ENCODE results near the gene CCDC187.

The CCDC187 gene

DNA sequence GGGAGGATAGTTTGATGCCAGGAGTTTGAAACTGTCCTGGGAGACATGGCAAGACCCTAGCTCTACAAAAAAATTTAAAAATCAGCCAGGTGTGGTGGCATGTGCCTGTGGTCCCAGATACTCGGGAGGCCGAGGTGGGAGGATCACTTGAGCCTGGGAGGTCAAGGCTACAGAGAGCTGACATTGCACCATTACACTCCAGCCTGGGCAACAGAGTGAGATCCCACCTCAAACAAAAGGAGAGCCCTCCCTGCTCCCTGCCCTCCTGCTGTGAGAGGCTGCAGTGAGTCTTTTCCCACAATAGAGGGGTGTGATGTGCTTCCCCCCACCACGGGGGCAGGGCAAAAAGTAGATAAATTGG, 10.1 kb upstream of the CCDC187 start:
- Histone ChIP-seq H3K27ac (ENCODE audit: low read length) (no peak overlapping the region), H3K9ac (ENCODE audit: low read depth, low read length) (no peak overlapping the region), H3K9me3 (ENCODE audit: insufficient read depth, low read depth, low read length) (peaks cover 14% of the 10 kb centered on the region), H3K36me3 (ENCODE audit: insufficient read depth, low read depth, low read length) (no peaks in the 10 kb centered on the region), H3K4me1 (ENCODE audit: insufficient read depth, low read length) (no peaks in the 10 kb centered on the region), H3K27me3 (ENCODE audit: insufficient read depth, low read length) (no peaks in the 10 kb centered on the region), H3K4me3 (ENCODE audit: low read length) (no peak overlapping the region)

DNA sequence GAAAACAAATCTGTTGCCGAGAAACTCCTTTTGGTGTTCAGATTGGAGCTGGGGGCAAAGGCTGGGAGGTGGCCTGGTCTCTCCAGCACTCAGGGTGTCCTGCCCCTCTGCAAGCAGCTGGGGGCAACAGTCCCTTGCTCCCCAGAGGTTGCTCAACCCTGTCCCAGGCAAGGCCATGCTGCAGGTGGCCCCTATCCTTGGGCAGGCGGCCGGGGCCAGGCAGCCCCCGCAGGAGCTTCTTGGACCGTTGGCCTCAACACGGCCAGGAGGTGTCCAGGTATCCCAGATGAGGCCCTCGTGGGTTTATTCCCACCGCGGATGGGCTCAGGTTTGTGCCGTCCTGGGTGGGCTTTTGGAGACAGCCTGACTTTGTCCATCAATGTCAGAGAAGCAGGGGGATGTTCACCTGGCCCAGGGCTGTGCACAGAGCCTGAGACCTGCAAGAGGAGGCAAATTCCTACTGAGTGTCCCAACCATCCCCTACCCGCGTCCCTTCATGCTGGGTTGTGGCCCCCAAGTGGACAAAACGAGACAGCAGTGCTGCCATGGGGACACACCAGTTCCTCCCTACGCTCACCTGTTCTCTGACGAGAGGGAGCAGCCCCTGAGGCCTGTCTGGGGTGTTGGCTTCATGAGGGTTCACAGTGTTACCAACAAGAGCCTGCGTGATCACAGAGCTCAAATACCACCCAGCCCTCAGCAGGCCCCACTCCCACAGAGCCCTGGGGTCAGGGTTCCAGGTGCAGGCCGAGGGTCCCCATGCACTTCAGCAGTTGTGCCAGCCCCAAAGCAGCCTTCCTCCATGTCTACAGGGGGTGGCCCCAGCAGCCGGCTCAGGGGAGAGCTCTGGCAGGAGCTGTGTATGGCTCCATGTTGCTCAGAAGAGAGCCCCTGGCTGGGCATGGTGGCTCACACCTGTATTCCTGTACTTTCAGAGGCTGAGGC, 9.5 kb upstream of the CCDC187 start:
- Histone ChIP-seq H3K9me3 (ENCODE audit: insufficient read depth, low read depth, low read length) (peaks cover 14% of the 10 kb centered on the region), H3K36me3 (ENCODE audit: insufficient read depth, low read depth, low read length) (no peaks in the 10 kb centered on the region), H3K27me3 (ENCODE audit: insufficient read depth, low read length) (no peaks in the 10 kb centered on the region), H3K4me1 (ENCODE audit: insufficient read depth, low read length) (no peaks in the 10 kb centered on the region), H3K27ac (ENCODE audit: low read length) (no peak overlapping the region), H3K9ac (ENCODE audit: low read depth, low read length) (no peak overlapping the region), H3K4me3 (ENCODE audit: low read length) (no peak overlapping the region)

DNA sequence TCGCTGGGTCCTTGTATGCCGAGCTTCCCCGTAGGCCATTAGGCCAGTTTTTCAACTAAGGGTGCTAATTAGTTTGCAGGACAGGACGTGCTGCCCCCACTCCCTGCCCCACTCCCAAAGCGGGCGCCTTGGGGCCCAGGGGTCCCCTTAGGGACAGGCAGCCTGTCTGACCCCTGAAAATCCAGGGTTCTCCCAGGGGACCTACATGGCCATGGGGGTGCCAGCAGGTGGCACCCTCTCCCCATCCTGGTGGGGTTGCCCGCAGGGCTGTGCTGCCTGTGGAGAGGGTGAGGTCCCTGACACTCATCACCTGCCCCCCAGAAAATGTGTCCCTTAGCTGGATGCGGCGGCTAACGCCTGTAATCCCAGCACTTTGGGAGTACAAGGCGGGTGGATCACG, 8.5 kb upstream of the CCDC187 start:
- Histone ChIP-seq H3K4me1 (ENCODE audit: insufficient read depth, low read length) (no peaks in the 10 kb centered on the region), H3K9ac (ENCODE audit: low read depth, low read length) (no peak overlapping the region), H3K27me3 (ENCODE audit: insufficient read depth, low read length) (no peaks in the 10 kb centered on the region), H3K9me3 (ENCODE audit: insufficient read depth, low read depth, low read length) (peaks cover 14% of the 10 kb centered on the region), H3K27ac (ENCODE audit: low read length) (no peak overlapping the region), H3K4me3 (ENCODE audit: low read length) (no peak overlapping the region), H3K36me3 (ENCODE audit: insufficient read depth, low read depth, low read length) (no peaks in the 10 kb centered on the region)

DNA sequence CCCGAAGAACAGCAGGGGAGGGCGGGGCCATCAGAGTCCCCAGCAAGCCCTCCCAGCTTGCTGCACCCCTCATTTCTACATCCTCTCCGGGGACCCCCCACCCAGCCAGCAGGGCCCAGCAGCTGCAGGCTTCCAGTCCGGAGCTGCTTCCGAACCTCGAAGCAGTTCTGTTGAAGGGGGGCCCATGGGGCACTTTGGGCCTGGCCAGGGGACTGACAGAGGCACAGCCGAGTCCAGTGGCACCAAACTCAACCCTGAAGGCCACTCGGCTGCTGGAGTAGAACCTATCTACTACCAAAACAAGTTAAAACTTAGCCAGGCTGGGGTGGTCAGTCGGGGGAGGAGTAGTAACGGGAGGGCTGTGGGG, 8.1 kb upstream of the CCDC187 start:
- no peak overlapping the region for H3K27ac ChIP-seq (ENCODE audit: low read length)
- H3K9me3 ChIP-seq (ENCODE audit: insufficient read depth, low read depth, low read length) = peaks cover 14% of the 10 kb centered on the region
- H3K27me3 ChIP-seq (ENCODE audit: insufficient read depth, low read length) = no peaks in the 10 kb centered on the region
- H3K4me1 ChIP-seq (ENCODE audit: insufficient read depth, low read length) = no peaks in the 10 kb centered on the region
- no peak overlapping the region for H3K4me3 ChIP-seq (ENCODE audit: low read length)
- H3K36me3 ChIP-seq (ENCODE audit: insufficient read depth, low read depth, low read length) = no peaks in the 10 kb centered on the region
- no peak overlapping the region for H3K9ac ChIP-seq (ENCODE audit: low read depth, low read length)

DNA sequence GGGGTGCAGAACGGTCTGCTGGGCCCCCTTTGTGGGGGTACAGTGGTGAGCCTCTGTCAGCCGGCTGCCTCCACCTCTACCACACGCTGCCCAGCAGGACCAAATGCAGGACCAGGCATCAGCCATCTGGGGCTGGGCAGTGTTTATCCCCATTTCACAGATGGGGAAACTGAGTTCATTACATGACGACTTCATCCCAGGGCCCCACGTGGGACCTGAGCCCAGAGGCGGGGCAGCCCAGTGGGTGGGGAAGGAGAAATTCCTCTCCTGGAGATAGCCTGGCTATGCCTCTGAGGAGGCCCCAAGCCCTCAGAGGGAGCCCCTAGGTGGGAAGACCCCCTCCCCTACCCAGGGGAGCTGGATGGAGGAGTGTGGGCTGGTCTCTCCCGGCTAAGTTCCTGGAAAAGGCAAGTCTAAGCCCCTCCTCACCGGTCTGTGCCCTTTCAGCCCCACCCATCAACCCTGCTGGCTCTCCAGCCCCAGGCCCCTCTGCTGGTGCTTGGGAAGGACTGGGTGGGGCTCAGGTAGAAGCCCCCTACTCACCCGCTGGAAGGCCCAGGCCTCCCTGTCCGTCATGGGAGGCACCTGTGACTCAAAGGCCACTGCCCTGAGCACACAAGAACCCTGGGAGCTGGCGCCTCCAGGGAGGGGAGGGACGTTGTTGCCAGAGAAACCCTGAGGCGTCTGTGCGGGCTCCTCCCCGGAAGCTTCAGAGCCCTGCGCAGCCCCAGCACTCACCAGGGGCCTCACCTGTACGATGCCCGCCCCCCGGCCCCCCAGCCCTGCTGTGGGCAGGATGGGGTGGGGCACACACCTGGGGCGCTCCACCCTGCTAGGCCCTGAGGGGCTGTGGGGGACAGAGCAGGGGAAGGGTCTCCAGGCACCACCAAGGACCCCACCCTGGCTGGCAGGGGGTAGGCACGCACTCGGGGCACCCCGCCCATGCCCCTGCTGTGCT, 7.4 kb upstream of the CCDC187 start:
- H3K4me3 ChIP-seq (ENCODE audit: low read length) = no peak overlapping the region
- no peaks in the 10 kb centered on the region for H3K36me3 ChIP-seq (ENCODE audit: insufficient read depth, low read depth, low read length)
- no peak overlapping the region for H3K27ac ChIP-seq (ENCODE audit: low read length)
- H3K9me3 ChIP-seq (ENCODE audit: insufficient read depth, low read depth, low read length) = peaks cover 14% of the 10 kb centered on the region
- no peaks in the 10 kb centered on the region for H3K27me3 ChIP-seq (ENCODE audit: insufficient read depth, low read length)
- no peaks in the 10 kb centered on the region for H3K4me1 ChIP-seq (ENCODE audit: insufficient read depth, low read length)
- no peak overlapping the region for H3K9ac ChIP-seq (ENCODE audit: low read depth, low read length)

DNA sequence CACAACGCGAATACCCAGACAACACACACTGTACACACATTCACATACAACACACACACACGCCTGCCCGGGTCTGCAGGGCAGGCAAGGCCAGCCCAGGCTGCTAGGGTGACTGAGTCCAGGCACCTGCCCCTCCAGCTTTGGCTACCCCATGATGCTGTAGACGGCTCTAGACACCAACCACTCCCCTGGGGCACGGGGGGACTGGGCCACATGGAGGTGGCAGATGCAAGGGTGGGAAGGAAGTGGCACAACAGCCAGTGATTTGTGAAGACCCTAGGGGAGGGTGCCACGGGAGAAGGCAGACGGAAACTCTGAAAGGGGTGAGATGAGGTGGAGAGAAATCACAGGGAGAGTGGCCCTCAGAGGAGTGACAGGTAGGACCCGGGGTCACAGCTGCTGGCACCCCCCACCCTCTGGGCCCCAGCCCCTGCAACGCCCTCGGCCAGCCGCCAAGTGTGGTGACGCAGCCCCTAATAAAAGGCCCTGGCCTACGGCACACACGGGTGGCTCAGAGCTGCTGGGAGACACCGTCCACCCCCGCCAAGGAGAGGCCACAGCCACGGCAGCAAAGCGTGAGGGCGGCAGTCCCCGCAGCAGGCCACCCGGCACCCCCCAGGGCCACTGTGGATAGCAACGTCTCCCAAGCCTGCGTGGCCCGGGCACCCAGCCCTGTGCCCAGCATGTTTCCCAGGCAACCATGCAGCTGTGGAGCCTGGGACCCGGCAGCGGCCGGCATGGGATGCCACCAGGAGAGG, 6.6 kb upstream of the CCDC187 start:
- no peak overlapping the region for H3K9ac ChIP-seq (ENCODE audit: low read depth, low read length)
- H3K9me3 ChIP-seq (ENCODE audit: insufficient read depth, low read depth, low read length) = peaks cover 11% of the 10 kb centered on the region
- no peaks in the 10 kb centered on the region for H3K36me3 ChIP-seq (ENCODE audit: insufficient read depth, low read depth, low read length)
- H3K27me3 ChIP-seq (ENCODE audit: insufficient read depth, low read length) = no peaks in the 10 kb centered on the region
- no peaks in the 10 kb centered on the region for H3K4me1 ChIP-seq (ENCODE audit: insufficient read depth, low read length)
- H3K27ac ChIP-seq (ENCODE audit: low read length) = no peak overlapping the region
- H3K4me3 ChIP-seq (ENCODE audit: low read length) = no peak overlapping the region

DNA sequence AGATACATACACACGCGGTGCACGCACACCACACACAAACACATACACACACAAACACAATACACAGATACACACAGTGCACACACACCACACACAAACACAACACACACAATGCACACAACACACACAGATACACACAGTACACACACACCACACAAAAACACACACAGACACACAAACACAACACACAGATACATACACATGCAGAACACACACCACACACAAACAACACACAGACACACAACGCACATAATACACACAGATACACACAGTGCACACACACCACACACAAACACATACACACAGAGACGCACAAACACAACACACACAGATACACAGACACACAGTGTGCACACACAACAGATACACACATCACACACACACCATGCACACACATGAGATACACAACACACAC, 5.9 kb upstream of the CCDC187 start:
- H3K27me3 ChIP-seq (ENCODE audit: insufficient read depth, low read length) = no peaks in the 10 kb centered on the region
- H3K36me3 ChIP-seq (ENCODE audit: insufficient read depth, low read depth, low read length) = no peaks in the 10 kb centered on the region
- no peak overlapping the region for H3K4me3 ChIP-seq (ENCODE audit: low read length)
- H3K9me3 ChIP-seq (ENCODE audit: insufficient read depth, low read depth, low read length) = peaks cover 4% of the 10 kb centered on the region
- H3K4me1 ChIP-seq (ENCODE audit: insufficient read depth, low read length) = no peaks in the 10 kb centered on the region
- no peak overlapping the region for H3K27ac ChIP-seq (ENCODE audit: low read length)
- no peak overlapping the region for H3K9ac ChIP-seq (ENCODE audit: low read depth, low read length)

DNA sequence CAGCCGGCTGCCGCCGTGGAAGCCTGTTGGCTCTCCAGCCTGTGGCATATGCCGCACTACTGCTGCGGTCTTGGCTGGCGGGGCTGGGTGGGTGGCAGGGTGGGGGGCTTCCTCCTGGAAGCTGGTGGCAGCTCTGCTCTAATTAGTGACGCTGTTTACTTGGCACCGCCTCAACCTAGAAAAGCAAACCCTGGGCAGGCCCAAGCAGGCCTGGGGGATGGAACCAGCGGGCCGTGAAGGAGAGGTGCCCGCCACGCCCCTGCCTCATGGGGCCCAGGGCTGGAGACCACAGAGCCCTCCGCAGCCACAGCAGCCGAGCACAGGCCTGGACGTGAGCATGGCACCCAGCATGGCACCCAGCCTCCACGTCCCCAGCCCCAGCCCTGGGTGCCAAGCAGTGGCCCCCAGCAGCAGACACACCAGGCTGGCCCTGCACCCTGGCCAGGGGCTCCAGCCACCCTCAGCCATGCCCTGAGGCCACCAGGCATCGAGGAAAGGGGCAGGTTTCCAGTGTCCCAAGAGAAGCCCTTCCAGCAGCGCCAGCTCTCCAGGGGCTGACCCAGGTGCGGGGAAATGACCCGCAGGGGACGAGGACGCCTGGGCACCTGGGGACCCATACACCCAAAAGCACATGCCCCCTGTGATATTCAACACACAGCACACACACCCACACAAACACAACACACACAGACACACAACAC, 5.4 kb upstream of the CCDC187 start:
- Histone ChIP-seq H3K27me3 (ENCODE audit: insufficient read depth, low read length) (no peaks in the 10 kb centered on the region), H3K9ac (ENCODE audit: low read depth, low read length) (no peak overlapping the region), H3K27ac (ENCODE audit: low read length) (no peak overlapping the region), H3K4me3 (ENCODE audit: low read length) (no peak overlapping the region), H3K36me3 (ENCODE audit: insufficient read depth, low read depth, low read length) (no peaks in the 10 kb centered on the region), H3K9me3 (ENCODE audit: insufficient read depth, low read depth, low read length) (no peaks in the 10 kb centered on the region), H3K4me1 (ENCODE audit: insufficient read depth, low read length) (no peaks in the 10 kb centered on the region)

DNA sequence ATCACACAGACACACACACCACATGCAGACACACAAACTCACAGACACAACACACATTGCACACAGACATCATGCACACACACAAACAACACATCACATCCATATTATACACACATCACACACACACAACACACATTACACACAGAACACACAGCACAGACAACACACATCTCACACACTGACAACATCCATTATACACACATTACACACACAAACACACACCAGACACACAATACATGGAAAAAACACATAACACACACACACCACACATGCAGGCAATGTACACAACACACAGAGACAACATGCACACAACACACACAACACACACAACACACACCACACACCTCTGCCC, 4.8 kb upstream of the CCDC187 start:
- Histone ChIP-seq H3K9me3 (ENCODE audit: insufficient read depth, low read depth, low read length) (no peaks in the 10 kb centered on the region), H3K9ac (ENCODE audit: low read depth, low read length) (no peak overlapping the region), H3K27ac (ENCODE audit: low read length) (no peak overlapping the region), H3K4me3 (ENCODE audit: low read length) (no peak overlapping the region), H3K4me1 (ENCODE audit: insufficient read depth, low read length) (no peaks in the 10 kb centered on the region), H3K27me3 (ENCODE audit: insufficient read depth, low read length) (no peaks in the 10 kb centered on the region), H3K36me3 (ENCODE audit: insufficient read depth, low read depth, low read length) (no peaks in the 10 kb centered on the region)

DNA sequence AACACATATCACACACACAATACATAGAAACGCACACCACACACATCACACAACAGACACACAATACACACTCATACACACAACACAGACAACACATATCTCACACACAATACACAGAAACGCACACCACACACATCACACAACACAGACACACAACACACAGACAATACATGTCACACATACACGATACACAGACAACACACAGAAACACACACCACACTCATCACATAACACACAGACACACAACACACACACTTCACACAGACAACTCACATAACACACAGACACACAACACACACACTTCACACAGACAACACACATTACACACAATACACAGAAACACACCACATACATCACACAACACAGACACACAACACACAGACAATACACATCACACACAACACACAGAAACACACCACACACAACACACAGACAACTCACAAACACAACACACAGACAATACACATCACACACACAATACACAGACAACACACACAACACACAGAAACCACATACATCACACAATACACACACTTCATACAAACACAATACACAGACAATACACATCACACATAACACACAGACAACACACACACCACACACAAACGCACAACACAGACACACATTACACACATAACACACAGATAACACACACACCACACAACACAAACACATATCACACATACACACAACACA, 4.3 kb upstream of the CCDC187 start:
- Histone ChIP-seq H3K4me1 (ENCODE audit: insufficient read depth, low read length) (no peaks in the 10 kb centered on the region), H3K27me3 (ENCODE audit: insufficient read depth, low read length) (no peaks in the 10 kb centered on the region)

More for the DNA sequence above, 4.3 kb upstream of the CCDC187 start:
- H3K27ac ChIP-seq (ENCODE audit: low read length) = no peak overlapping the region
- no peak overlapping the region for H3K9ac ChIP-seq (ENCODE audit: low read depth, low read length)
- no peaks in the 10 kb centered on the region for H3K36me3 ChIP-seq (ENCODE audit: insufficient read depth, low read depth, low read length)
- no peak overlapping the region for H3K4me3 ChIP-seq (ENCODE audit: low read length)
- H3K9me3 ChIP-seq (ENCODE audit: insufficient read depth, low read depth, low read length) = no peaks in the 10 kb centered on the region

Measured in iPS-20b (cell line).